A549 treated with DMSO at 1 μM for 4 hours (cell line): ENCODE results near the gene SMIM32. TPM values are rescaled to one million over a fixed set of nuclear protein-coding genes. Genes with fewer than 3 reads are reported as not detected.

Experiments
- total RNA-seq: library from RNA; stranded (reverse); fragments of 200-300 nt; extraction: Qiagen RNA extraction; gene quantifications from 5 replicates; pipeline ENCODE4 v1.2.3, GENCODE V29; 2022; ENCODE audit warnings: low read depth

Gene SMIM32
- total RNA-seq, result not detected in 5 replicates

GRCh38 chr5:136192526-136193321 is at the start of gene SMIM32:
SMIM32 (minus strand) TSS chr5:136193162; CDS start chr5:136192524, 638 bp downstream.

Other genes starting within 250 kb of the SMIM32 start
- gene LECT2, start 238.2 kb downstream of the SMIM32 start, total RNA-seq, result not detected in 5 replicates
- 1,489 to 2,280 TPM (median 1,868 TPM) in 5 replicates for gene TGFBI, start 164.2 kb downstream of the SMIM32 start, total RNA-seq
- gene SMAD5, start 60.3 kb downstream of the SMIM32 start, total RNA-seq, result 26.2 to 40.0 TPM (median 34.0 TPM) in 5 replicates
- gene TRPC7, start 172.4 kb upstream of the SMIM32 start, total RNA-seq, result not detected in 5 replicates